Colonic mucosa (tissue), 4 donors: Measurements from ENCODE around the gene CD40. TPM values are rescaled to one million over a fixed set of nuclear protein-coding genes. Genes with fewer than 3 reads are reported as not detected.

Experiments used
- DNase-seq: peaks from one replicate; pipeline ENCODE4 v3.0.0-alpha.2; 2020
- H3K27ac ChIP-seq: fragments of 200-600 bp; one replicate; pipeline ENCODE4 v1.8.0; 2021
- H3K27me3 ChIP-seq: fragments of 200-600 bp; one replicate; pipeline ENCODE4 v1.8.0; 2021
- H3K36me3 ChIP-seq: fragments of 200-600 bp; one replicate; pipeline ENCODE4 v1.8.0; 2021
- H3K4me1 ChIP-seq: fragments of 200-600 bp; one replicate; pipeline ENCODE4 v1.8.0; 2021; ENCODE audit warnings: mild to moderate bottlenecking
- H3K4me3 ChIP-seq: fragments of 200-600 bp; one replicate; pipeline ENCODE4 v1.8.0; 2021
- H3K9ac ChIP-seq, 2 donors: one replicate each; pipeline ENCODE4 v1.7.0; 2013; ENCODE audit warnings: control low read depth in 2 of 2, low read depth in 2 of 2, low read length in 2 of 2
- H3K9me3 ChIP-seq: fragments of 200-600 bp; one replicate; pipeline ENCODE4 v1.8.0; 2021
- CTCF ChIP-seq: fragments of 200-600 bp; IDR thresholded peaks from one replicate; pipeline ENCODE4 v1.8.0; 2022; ENCODE audit warnings: antibody characterized with exemption, mild to moderate bottlenecking
- intact Hi-C: fragments of 100-400 bp; cut with DNase I; formaldehyde crosslinking; loops from one replicate; pipeline ENCODE4 v1.14.1; 2022
- total RNA-seq, 2 donors: library from RNA; stranded (reverse); fragmentation: NEBNext Ultra II Directional in 1 of 2; extraction: Animal tissue kit (Norgen Biotek cat#: 25700) in 1 of 2; gene quantifications; one replicate each; pipeline ENCODE4 v1.2.1, GENCODE V29; 2021
- donor health status: healthy.
- donor health status: DM: no; HTN: no; CAD: no.
- donor health status: DM: no; HTN: no; CAD: no.

The CD40 gene
- total RNA-seq, 2 donors from 2014 or later = 2.8 to 4.4 TPM

- no peaks in the 10 kb centered on the region for H3K4me1 ChIP-seq
- no peaks in the 10 kb centered on the region for H3K9me3 ChIP-seq
- peaks cover 19% of the 10 kb centered on the region for H3K27me3 ChIP-seq
- no peak overlapping the region for H3K4me3 ChIP-seq
- no peaks in the 10 kb centered on the region for H3K36me3 ChIP-seq
- no peak overlapping the region for H3K27ac ChIP-seq
- TF ChIP-seq CTCF = no peak
- no peak for DNase-seq
- intact Hi-C loops = loop anchor here (5.0 kb wide), 1 partner anchor 157 kb away; no protein-coding TSS in a partner anchor
- H3K9ac ChIP-seq = no peak overlapping the region
These were observed 60.8 kb downstream of the CD40 start for GRCh38 chr20:46178891-46179290.

Other genes starting within 250 kb of the CD40 start
- gene ZSWIM1, start 237.1 kb upstream of the CD40 start, total RNA-seq = 10 to 100 TPM; 13.3 to 13.4 TPM
- gene SPATA25, start 230.7 kb upstream of the CD40 start, total RNA-seq = 1 to 10 TPM; 1.5 TPM
- 1 to 10 TPM; 3.5 to 4.0 TPM for gene NEURL2, start 227.1 kb upstream of the CD40 start, total RNA-seq
- 100 to 1,000 TPM; 273 to 366 TPM for gene CTSA, start 227.0 kb upstream of the CD40 start, total RNA-seq
- 10 to 100 TPM; 17.4 to 36.2 TPM for gene PLTP, start 206.2 kb upstream of the CD40 start, total RNA-seq
- gene PCIF1, start 183.6 kb upstream of the CD40 start, total RNA-seq = 10 to 100 TPM; 28.9 to 33.6 TPM
- 10 to 100 TPM; 11.3 to 22.1 TPM for gene ZNF335, start 146.1 kb upstream of the CD40 start, total RNA-seq
- 1 to 10 TPM; 1.3 to 4.0 TPM for gene MMP9, start 109.4 kb upstream of the CD40 start, total RNA-seq
- under 1 TPM in 1 of 2 donors, not detected in 1; 0.96 TPM for gene SLC12A5, start 89.1 kb upstream of the CD40 start, total RNA-seq
- 10 to 100 TPM; 20.4 to 32.1 TPM for gene NCOA5, start 28.4 kb upstream of the CD40 start, total RNA-seq
- under 1 TPM; 0.12 to 0.13 TPM for gene CDH22, start 190.2 kb downstream of the CD40 start, total RNA-seq